OCI-LY7 (cell line): ENCODE measurements around the gene KCTD2.

Source experiments
- CTCF ChIP-seq: fragments of 200-600 bp; sonication (generic); conservative IDR thresholded peaks from 2 replicates; pipeline ENCODE4 v1.5.1; 2014; ENCODE audit warnings: mild to moderate bottlenecking, antibody characterized with exemption, low read length, moderate library complexity, mixed read lengths
- EZH2phosphoT487 ChIP-seq: fragments of 200-600 bp; sonication (generic); IDR thresholded peaks from 2 replicates; pipeline ENCODE4 v1.6.1; 2018; ENCODE audit warnings: low read depth, borderline replicate concordance, mild to moderate bottlenecking, mixed run types, antibody characterized with exemption, low read length, moderate library complexity, mixed read lengths

- TF ChIP-seq CTCF (no peak), EZH2phosphoT487 (no peak)
Observed at GRCh38 chr17:74998783-74999182, 48.2 kb upstream of the KCTD2 start.
